Endothelial cell of umbilical vein (primary cell): ENCODE measurements around the gene FAM43B. TPM values are rescaled to one million over a fixed set of nuclear protein-coding genes. Genes with fewer than 3 reads are reported as not detected.

Experiments
- BruUV-seq: library from RNA; stranded (reverse); fragments of 400-500 nt; replicated peaks from 2 replicates; lab custom pipeline; 2021; lab: Mats Ljungman, UMichigan
- CTCF ChIA-PET: fragments of 300-600, 350-600 bp; sonication (Branson Sonifier 250); formaldehyde crosslinking; loops from one replicate; lab custom pipeline; 2021; ENCODE audit warnings: antibody characterized with exemption, inconsistent platforms; lab: Charles Lee
- POLR2A ChIA-PET: fragments of 300-600, 350-600 bp; sonication (Branson Sonifier 250); formaldehyde crosslinking; loops from one replicate; lab custom pipeline; 2021; ENCODE audit warnings: antibody characterized with exemption, inconsistent platforms; lab: Charles Lee
- DNase-seq: peaks from one replicate; pipeline ENCODE4 v3.0.0-alpha.2; 2011; ENCODE audit warnings: low read depth, low spot score
- FAIRE-seq: peaks from 2 replicates; lab custom pipeline; 2011; peaks lifted over from hg19 to GRCh38; lab: Jason Lieb, UNC
- H2AFZ ChIP-seq: 2 replicates; pipeline ENCODE4 v1.6.0; 2012; ENCODE audit warnings: low read depth, low read length, control low read depth, inconsistent platforms
- H3K27ac ChIP-seq: 2 replicates; pipeline ENCODE4 v1.5.1; 2011; ENCODE audit warnings: low read depth, mild to moderate bottlenecking, control low read depth, low read length, moderate library complexity; ENCODE audit not compliant: insufficient read depth
- H3K27me3 ChIP-seq, 2 experiments: 2 replicates each; pipeline versions ENCODE4 v1.6.0 to v1.6.1; 2011; ENCODE audit warnings: low read length in 2 of 2, mixed read lengths in 1 of 2; ENCODE audit not compliant: control insufficient read depth in 2 of 2, insufficient read depth in 2 of 2
- H3K36me3 ChIP-seq, 2 experiments: 2 replicates in 1 of 2; 3 replicates in 1 of 2; pipeline ENCODE4 v1.5.1; 2011; ENCODE audit warnings: low read length in 2 of 2, mild to moderate bottlenecking in 1 of 2, moderate library complexity in 1 of 2; ENCODE audit not compliant: control insufficient read depth in 2 of 2, insufficient read depth in 2 of 2; ENCODE audit errors: extremely low read depth in 1 of 2
- H3K4me1 ChIP-seq: 3 replicates; pipeline ENCODE4 v1.5.1; 2011; ENCODE audit warnings: mild to moderate bottlenecking, low read length; ENCODE audit not compliant: control insufficient read depth, insufficient read depth; ENCODE audit errors: extremely low read depth
- H3K4me2 ChIP-seq: 2 replicates; pipeline ENCODE4 v1.6.1; 2011; ENCODE audit warnings: low read length, control low read depth, mixed read lengths; ENCODE audit not compliant: insufficient read depth
- H3K4me3 ChIP-seq, 3 experiments: fragments of 200-600 bp in 1 of 3; sonication (generic), shearing (Covaris generic) in 1 of 3; replicated peaks in 1 of 3; 2 replicates each; pipeline ENCODE4 v1.5.1; 2011 to 2016; ENCODE audit warnings: control low read depth in 3 of 3, low read length in 3 of 3, mild to moderate bottlenecking in 2 of 3, inconsistent platforms in 1 of 3, low read depth in 1 of 3, moderate library complexity in 1 of 3; ENCODE audit not compliant: insufficient read depth in 1 of 3
- H3K79me2 ChIP-seq: 2 replicates; pipeline ENCODE4 v1.6.0; 2012; ENCODE audit warnings: low read length, inconsistent platforms; ENCODE audit not compliant: control insufficient read depth, insufficient read depth
- H3K9ac ChIP-seq: replicated peaks from 2 replicates; pipeline ENCODE3; 2011; ENCODE audit warnings: low read length, control low read depth; ENCODE audit not compliant: insufficient read depth; ENCODE audit errors: extremely low read depth
- H3K9me1 ChIP-seq: replicated peaks from 3 replicates; pipeline ENCODE4 v1.6.0; 2011; ENCODE audit warnings: mild to moderate bottlenecking, low read length; ENCODE audit not compliant: control insufficient read depth, insufficient read depth; ENCODE audit errors: extremely low read depth
- H3K9me3 ChIP-seq: replicated peaks from 2 replicates; pipeline ENCODE4 v1.5.1; 2012; ENCODE audit warnings: low read length, inconsistent platforms; ENCODE audit not compliant: control insufficient read depth, insufficient read depth
- H4K20me1 ChIP-seq: replicated peaks from 2 replicates; pipeline ENCODE3; 2011; ENCODE audit warnings: mild to moderate bottlenecking, low read length; ENCODE audit not compliant: control insufficient read depth, insufficient read depth; ENCODE audit errors: extremely low read depth
- EZH2 ChIP-seq: IDR thresholded peaks from 2 replicates; pipeline ENCODE4 v1.6.1; 2012; ENCODE audit warnings: borderline replicate concordance, low read depth, mild to moderate bottlenecking, moderate library complexity, low read length, inconsistent platforms; ENCODE audit not compliant: severe bottlenecking
- GATA2 ChIP-seq: IDR thresholded peaks from 2 replicates; pipeline ENCODE4 v1.7.0; 2011; ENCODE audit warnings: low read depth, mild to moderate bottlenecking, moderate library complexity, mixed read lengths, low read length; ENCODE audit not compliant: insufficient read length, insufficient read depth
- JUN ChIP-seq: IDR thresholded peaks from 2 replicates; pipeline ENCODE4 v1.6.1; 2011; ENCODE audit warnings: borderline replicate concordance, low read depth; ENCODE audit not compliant: insufficient read length, insufficient read depth
- MYC ChIP-seq: IDR thresholded peaks from one replicate; pipeline ENCODE4 v1.6.1; 2011; ENCODE audit warnings: mild to moderate bottlenecking, low read depth, low read length
- POLR2AphosphoS5 ChIP-seq: IDR thresholded peaks from 2 replicates; pipeline ENCODE4 v1.6.1; 2012; ENCODE audit warnings: low read depth, mild to moderate bottlenecking, control low read depth, low read length, moderate library complexity; ENCODE audit not compliant: insufficient read depth
- dilution Hi-C: fragments of 300-500 bp; cut with MboI; formaldehyde crosslinking; loops from one replicate; pipeline ENCODE4 v1.15.0; 2019; ENCODE audit warnings: low sequenced_read_pairs; ENCODE audit not compliant: extremely low pct_ligation_motif_present
- intact Hi-C: fragments of 100-400 bp; cut with micrococcal nuclease; formaldehyde crosslinking; loops from one replicate; pipeline ENCODE4 v1.10.0; 2022
- polyA plus RNA-seq, 4 experiments: library from polyadenylated mRNA; depleted of rRNA in 3 of 4; stranded (reverse) in 3 of 4; unstranded in 1 of 4; fragments of >200 nt; gene quantifications; 2 replicates each; pipeline versions ENCODE4 v1.2.1 to v1.2.3, GENCODE V29; 2011 to 2012; ENCODE audit warnings: missing spikeins in 1 of 4
- total RNA-seq: library from RNA; stranded (reverse); gene quantifications from 2 replicates; pipeline ENCODE4 v1.2.3, GENCODE V29; 2021
- TF ChIP-seq, protein P1 (sequence below): IDR thresholded peaks from 2 replicates; pipeline ENCODE4 v1.6.1; 2011; ENCODE audit not compliant: insufficient read depth, insufficient read length
- TF ChIP-seq, protein P2 (sequence below), 2 donors: IDR thresholded peaks; 1 replicate in 1 of 2; 2 replicates in 1 of 2; pipeline ENCODE4 v1.5.1; 2011; ENCODE audit warnings: low read length in 2 of 2, mild to moderate bottlenecking in 2 of 2, moderate library complexity in 2 of 2, control low read depth in 1 of 2, inconsistent platforms in 1 of 2, low read depth in 1 of 2; ENCODE audit not compliant: insufficient read depth in 1 of 2; ENCODE audit errors: extremely low read depth in 1 of 2

The FAM43B gene
- total and polyA plus RNA-seq, 2 donors (not counting 3 experiments of a cell fraction or from before 2014, with no cell fraction given): not detected

GRCh38 chr1:20573987-20574386 is 21.6 kb downstream of the FAM43B start:
- no peak for FAIRE-seq

More at GRCh38 chr1:20573987-20574386, 21.6 kb downstream of the FAM43B start:
- H3K27ac ChIP-seq: no peak overlapping the region
- intact Hi-C loops: loop anchor here (2.0 kb wide), 1 partner anchor 65 kb away; the partner anchor contains the start of gene MUL1
- no peaks in the 10 kb centered on the region for H4K20me1 ChIP-seq
- H3K4me2 ChIP-seq: no peak overlapping the region
- H3K9me3 ChIP-seq: no peaks in the 10 kb centered on the region
- no peak for DNase-seq
- POLR2A ChIA-PET: no interaction called here
- H3K9ac ChIP-seq: no peak overlapping the region
- no peaks in the 10 kb centered on the region for H3K36me3 ChIP-seq
- peaks cover 5% of the 10 kb centered on the region for H3K4me1 ChIP-seq
- dilution Hi-C loops: no loop called here
- peaks cover 5 to 6% of the 10 kb centered on the region in 2 experiments for H3K27me3 ChIP-seq
- BruUV-seq: no TSS peak
- H3K9me1 ChIP-seq: no peaks in the 10 kb centered on the region
- no peak overlapping the region for H2AFZ ChIP-seq
- TF ChIP-seq, protein P1, sequence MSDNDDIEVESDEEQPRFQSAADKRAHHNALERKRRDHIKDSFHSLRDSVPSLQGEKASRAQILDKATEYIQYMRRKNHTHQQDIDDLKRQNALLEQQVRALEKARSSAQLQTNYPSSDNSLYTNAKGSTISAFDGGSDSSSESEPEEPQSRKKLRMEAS: no peak
- TF ChIP-seq POLR2AphosphoS5: no peak
- TF ChIP-seq EZH2: no peak
- no peak for TF ChIP-seq GATA2
- no peak for TF ChIP-seq MYC
- TF ChIP-seq, protein P2, sequence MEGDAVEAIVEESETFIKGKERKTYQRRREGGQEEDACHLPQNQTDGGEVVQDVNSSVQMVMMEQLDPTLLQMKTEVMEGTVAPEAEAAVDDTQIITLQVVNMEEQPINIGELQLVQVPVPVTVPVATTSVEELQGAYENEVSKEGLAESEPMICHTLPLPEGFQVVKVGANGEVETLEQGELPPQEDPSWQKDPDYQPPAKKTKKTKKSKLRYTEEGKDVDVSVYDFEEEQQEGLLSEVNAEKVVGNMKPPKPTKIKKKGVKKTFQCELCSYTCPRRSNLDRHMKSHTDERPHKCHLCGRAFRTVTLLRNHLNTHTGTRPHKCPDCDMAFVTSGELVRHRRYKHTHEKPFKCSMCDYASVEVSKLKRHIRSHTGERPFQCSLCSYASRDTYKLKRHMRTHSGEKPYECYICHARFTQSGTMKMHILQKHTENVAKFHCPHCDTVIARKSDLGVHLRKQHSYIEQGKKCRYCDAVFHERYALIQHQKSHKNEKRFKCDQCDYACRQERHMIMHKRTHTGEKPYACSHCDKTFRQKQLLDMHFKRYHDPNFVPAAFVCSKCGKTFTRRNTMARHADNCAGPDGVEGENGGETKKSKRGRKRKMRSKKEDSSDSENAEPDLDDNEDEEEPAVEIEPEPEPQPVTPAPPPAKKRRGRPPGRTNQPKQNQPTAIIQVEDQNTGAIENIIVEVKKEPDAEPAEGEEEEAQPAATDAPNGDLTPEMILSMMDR (IDR thresholded peaks at IDR 0.05; ENCODE audit: extremely low read depth in 1 of 2, insufficient read depth in 1 of 2, low read depth in 1 of 2, low read length in 2 of 2): no peak
- no peak for TF ChIP-seq JUN
- no peaks in the 10 kb centered on the region for H3K79me2 ChIP-seq
- H3K4me3 ChIP-seq: no peak overlapping the region
- CTCF ChIA-PET: interaction anchor here (1.3 to 5.7 kb wide), 11 partner anchors 10 to 72 kb away, joined by 4 to 173 read pairs (median 12); partner anchors contain the start of gene PINK1
